ENCODE data around the gene RNF40.

RNF40 gene

GRCh38 chr16:30764086-30764485 is 2.0 kb downstream of the RNF40 start:
- Histone ChIP-seq H3K9me2 (replicated peaks; ENCODE audit: control insufficient read depth, low read length) (no peaks in the 10 kb centered on the region), H3K4me1 (ENCODE audit: control insufficient read depth, low read length) (peaks cover 34% of the 10 kb centered on the region), H3K36me3 (ENCODE audit: control insufficient read depth, low read length) (peaks cover 88% of the 10 kb centered on the region), H3K4me3 (ENCODE audit: low read length) (no peak overlapping the region), H3F3A (ENCODE audit: control insufficient read depth, insufficient read depth) (peaks cover 6% of the 10 kb centered on the region; the same call in 1 of the 2 replicates), H3K4me2 (ENCODE audit: low read length) (peak overlapping the region; percentile 85; the same call in 1 of the 2 replicates), H3K9me3 (ENCODE audit: control insufficient read depth, insufficient read depth, low read length) (no peaks in the 10 kb centered on the region), H4K20me1 (ENCODE audit: control insufficient read depth, insufficient read depth, low read depth, low read length) (peaks cover 4% of the 10 kb centered on the region; the same call in 1 of the 2 replicates), H3K79me2 (ENCODE audit: control insufficient read depth, low read length) (peaks cover 49% of the 10 kb centered on the region), H3K27ac (ENCODE audit: low read depth, low read length) (no peak overlapping the region), H3K27me3 (ENCODE audit: control insufficient read depth, low read length) (no peaks in the 10 kb centered on the region)
- no peak for TF ChIP-seq CTCF (IDR thresholded peaks at IDR 0.05; ENCODE audit: low read depth, low read length, poor library complexity, severe bottlenecking)
- no peak for TF ChIP-seq EZH2phosphoT487 (IDR thresholded peaks at IDR 0.05; ENCODE audit: borderline replicate concordance, low read length)

- peaks cover 41% of the 10 kb centered on the region for H3K79me2 ChIP-seq (ENCODE audit: control insufficient read depth, low read length)
- H3K9me2 ChIP-seq (replicated peaks; ENCODE audit: control insufficient read depth, low read length): no peaks in the 10 kb centered on the region
- H3K4me2 ChIP-seq (ENCODE audit: low read length): no peak overlapping the region
- no peak overlapping the region for H3K4me3 ChIP-seq (ENCODE audit: low read length)
- peaks cover 4% of the 10 kb centered on the region; the same call in 1 of the 2 replicates for H4K20me1 ChIP-seq (ENCODE audit: control insufficient read depth, insufficient read depth, low read depth, low read length)
- TF ChIP-seq CTCF (IDR thresholded peaks at IDR 0.05; ENCODE audit: low read depth, low read length, poor library complexity, severe bottlenecking): no peak
- no peak for TF ChIP-seq EZH2phosphoT487 (IDR thresholded peaks at IDR 0.05; ENCODE audit: borderline replicate concordance, low read length)
- peaks cover 25% of the 10 kb centered on the region for H3K4me1 ChIP-seq (ENCODE audit: control insufficient read depth, low read length)
- H3K27me3 ChIP-seq (ENCODE audit: control insufficient read depth, low read length): no peaks in the 10 kb centered on the region
- H3F3A ChIP-seq (ENCODE audit: control insufficient read depth, insufficient read depth): 0 out of 2 replicates have a peak, but pooled peaks cover 5% of the 10 kb centered on the region
- H3K9me3 ChIP-seq (ENCODE audit: control insufficient read depth, insufficient read depth, low read length): no peaks in the 10 kb centered on the region
- peaks cover 87% of the 10 kb centered on the region for H3K36me3 ChIP-seq (ENCODE audit: control insufficient read depth, low read length)
- no peak overlapping the region for H3K27ac ChIP-seq (ENCODE audit: low read depth, low read length)
Observed at GRCh38 chr16:30764816-30765465, 2.8 kb downstream of the RNF40 start.

- Histone ChIP-seq H4K20me1 (ENCODE audit: control insufficient read depth, insufficient read depth, low read depth, low read length) (peaks cover 4% of the 10 kb centered on the region; the same call in 1 of the 2 replicates), H3K9me2 (replicated peaks; ENCODE audit: control insufficient read depth, low read length) (no peaks in the 10 kb centered on the region), H3K9me3 (ENCODE audit: control insufficient read depth, insufficient read depth, low read length) (no peaks in the 10 kb centered on the region), H3K36me3 (ENCODE audit: control insufficient read depth, low read length) (peaks cover 87% of the 10 kb centered on the region), H3K27me3 (ENCODE audit: control insufficient read depth, low read length) (no peaks in the 10 kb centered on the region), H3K27ac (ENCODE audit: low read depth, low read length) (no peak overlapping the region), H3F3A (ENCODE audit: control insufficient read depth, insufficient read depth) (no peaks in the 10 kb centered on the region), H3K79me2 (ENCODE audit: control insufficient read depth, low read length) (peaks cover 30% of the 10 kb centered on the region), H3K4me1 (ENCODE audit: control insufficient read depth, low read length) (peaks cover 14% of the 10 kb centered on the region), H3K4me3 (ENCODE audit: low read length) (no peak overlapping the region), H3K4me2 (ENCODE audit: low read length) (no peak overlapping the region)
- TF ChIP-seq EZH2phosphoT487 (IDR thresholded peaks at IDR 0.05; ENCODE audit: borderline replicate concordance, low read length) (no peak), CTCF (IDR thresholded peaks at IDR 0.05; ENCODE audit: low read depth, low read length, poor library complexity, severe bottlenecking) (no peak)
Observed at GRCh38 chr16:30766206-30766932, 4.2 kb downstream of the RNF40 start.
